Glomerular endothelial cell (primary cell): Measurements from ENCODE around the gene RCOR1. TPM values are rescaled to one million over a fixed set of nuclear protein-coding genes. Genes with fewer than 3 reads are reported as not detected.
"Not testable (repeated sequence)": the region's sequence is repeated elsewhere in the genome, so short reads cannot be mapped to it uniquely, and the experiment has no call there.

ENCODE experiments used
- DNase-seq: peaks from one replicate; pipeline ENCODE4 v3.0.0-alpha.2; 2011; ENCODE audit warnings: low read depth, low spot score; ENCODE audit errors: extremely low read depth
- total RNA-seq: library from RNA; depleted of rRNA; stranded (reverse); fragments of >200 nt; gene quantifications from 2 replicates; pipeline ENCODE4 v1.2.3, GENCODE V29; 2015

The RCOR1 gene
- 13.0 and 18.4 TPM in 2 replicates for total RNA-seq

DNA sequence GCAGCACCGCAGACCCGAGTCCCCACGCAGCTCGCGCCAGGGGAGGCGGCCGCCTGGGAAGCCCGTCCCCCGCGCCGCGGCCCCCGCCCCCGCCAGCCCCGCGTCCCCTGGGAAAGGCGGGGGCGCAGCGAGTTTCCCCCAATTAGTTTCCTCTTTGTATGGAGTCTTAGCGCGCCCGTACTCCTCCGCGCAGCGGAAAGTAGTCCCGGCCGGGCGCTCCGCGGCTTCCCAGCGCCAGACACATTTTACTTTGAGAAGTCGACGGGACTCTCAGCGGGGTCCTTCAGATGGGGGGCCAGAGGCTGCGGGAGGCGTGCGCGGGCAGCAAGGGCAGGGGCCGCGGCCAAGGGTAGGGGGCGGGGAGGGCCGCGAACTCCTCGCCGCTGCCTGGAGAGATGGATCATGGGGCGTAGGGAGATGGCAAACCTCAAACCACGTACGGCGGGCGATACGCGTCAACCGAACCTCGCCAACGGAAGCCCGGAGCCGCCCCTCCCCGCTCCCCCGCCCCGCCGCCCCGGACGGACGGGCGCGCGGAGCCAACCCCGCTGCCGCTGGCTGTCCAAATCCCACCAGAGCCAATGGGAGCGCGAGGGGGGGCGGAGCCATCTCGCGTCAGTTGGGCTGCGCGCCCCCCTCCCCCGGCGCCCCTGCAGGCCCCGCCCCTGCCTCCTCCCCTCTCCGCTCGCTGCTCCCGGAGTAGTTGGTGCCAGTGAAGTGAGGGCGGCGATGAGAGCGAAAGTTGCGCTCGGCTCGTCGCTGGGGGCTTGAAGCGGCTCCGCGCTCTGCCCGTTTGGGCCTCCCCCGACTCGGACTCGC lies at the start of gene RCOR1:
TSS of gene RCOR1 (plus strand) at position 706 of the 819 bp plus-strand sequence. CDS start 238 bp downstream, outside the sequence.
- peak; percentile 51 for DNase-seq

GRCh38 chr14:102544046-102544746 lies 48.3 kb upstream of the RCOR1 start:
- no peak for DNase-seq

GRCh38 chr14:102544747-102545460 lies 47.5 kb upstream of the RCOR1 start:
- DNase-seq, result no peak

- no peak for DNase-seq
Measured at GRCh38 chr14:102545461-102546265, 46.8 kb upstream of the RCOR1 start.

DNA sequence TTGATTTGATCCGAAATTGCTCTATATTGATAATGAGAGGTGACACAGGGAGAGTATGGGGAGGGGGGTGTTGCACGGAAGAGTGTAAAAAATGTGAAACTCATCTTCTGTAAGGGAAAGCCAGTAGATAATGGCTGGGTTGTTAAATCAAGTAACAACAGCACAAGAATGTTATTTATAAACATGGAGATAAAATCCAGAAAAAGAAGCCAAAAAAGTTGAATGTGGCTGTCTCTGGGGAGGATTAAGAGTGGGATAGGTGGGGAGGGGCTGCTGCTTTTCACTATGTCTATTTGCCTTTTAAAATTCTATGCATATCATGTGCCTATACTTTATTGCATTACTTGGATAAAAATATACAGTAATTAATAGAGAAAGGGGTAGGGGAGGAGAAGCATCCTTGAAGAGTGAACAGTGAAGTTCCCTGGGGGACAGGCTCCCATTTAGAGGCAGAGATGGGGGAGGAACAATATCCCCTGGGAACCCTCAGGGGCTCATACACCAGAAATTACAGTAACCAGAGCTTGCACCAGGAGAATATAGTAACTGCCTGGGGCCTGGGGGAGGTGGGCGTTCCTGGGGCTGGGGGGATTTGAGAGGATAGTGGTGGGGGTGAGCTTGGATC lies 43.7 kb upstream of the RCOR1 start:
- DNase-seq, result no peak

- not testable (repeated sequence) for DNase-seq
Measured at GRCh38 chr14:102550927-102551401, 41.5 kb upstream of the RCOR1 start.

- DNase-seq, result no peak
Measured at GRCh38 chr14:102551995-102552705, 40.3 kb upstream of the RCOR1 start.

DNA sequence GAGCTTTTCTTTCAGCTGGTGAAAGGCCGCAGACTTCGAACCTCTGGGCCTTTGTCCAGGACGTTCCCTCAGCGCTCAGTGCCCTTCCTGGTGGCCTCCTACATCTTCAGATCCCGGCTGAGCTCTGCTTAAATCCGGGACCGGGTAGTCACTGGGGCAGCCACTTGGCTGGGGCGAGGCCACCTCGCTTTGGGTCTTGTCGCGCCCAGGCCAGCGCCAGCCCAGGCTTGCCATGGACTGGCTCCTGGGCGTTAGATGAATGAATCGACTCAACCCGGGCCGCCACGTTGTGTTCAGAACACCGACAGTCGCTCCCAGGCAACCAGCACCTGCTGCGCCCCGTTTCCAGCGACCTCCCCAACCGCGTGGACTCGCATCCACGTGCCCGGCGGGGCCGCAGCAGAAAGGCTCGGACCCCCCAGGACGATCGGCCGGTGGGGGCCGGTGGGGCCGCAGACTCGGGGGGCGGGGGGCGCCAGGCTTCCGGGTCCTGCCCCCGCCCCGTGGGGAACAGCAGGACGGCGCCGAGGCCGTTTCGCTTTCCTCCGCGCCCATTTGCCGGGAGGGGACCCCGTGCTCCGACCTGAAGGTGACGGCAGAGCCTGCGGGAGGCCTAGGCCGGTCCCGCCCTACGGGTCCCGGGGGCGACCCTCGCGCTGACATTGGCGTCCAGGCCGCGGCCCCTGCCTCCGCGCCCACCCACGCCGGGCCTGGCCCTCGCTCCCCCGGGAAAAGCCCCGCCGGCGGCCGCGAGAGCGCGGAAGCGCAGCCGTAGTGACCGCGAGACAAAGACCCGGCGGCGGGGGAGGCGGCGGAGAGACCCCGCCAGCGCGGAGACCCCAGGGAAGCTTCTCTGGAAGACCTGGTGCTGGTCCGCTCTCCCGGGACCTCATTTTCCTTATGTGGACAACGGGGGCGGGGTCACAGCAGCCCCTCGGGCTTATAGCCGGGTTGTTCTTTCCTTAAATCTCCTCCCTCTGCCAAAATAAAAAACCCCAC lies 37.3 kb upstream of the RCOR1 start:
- no peak for DNase-seq

DNA sequence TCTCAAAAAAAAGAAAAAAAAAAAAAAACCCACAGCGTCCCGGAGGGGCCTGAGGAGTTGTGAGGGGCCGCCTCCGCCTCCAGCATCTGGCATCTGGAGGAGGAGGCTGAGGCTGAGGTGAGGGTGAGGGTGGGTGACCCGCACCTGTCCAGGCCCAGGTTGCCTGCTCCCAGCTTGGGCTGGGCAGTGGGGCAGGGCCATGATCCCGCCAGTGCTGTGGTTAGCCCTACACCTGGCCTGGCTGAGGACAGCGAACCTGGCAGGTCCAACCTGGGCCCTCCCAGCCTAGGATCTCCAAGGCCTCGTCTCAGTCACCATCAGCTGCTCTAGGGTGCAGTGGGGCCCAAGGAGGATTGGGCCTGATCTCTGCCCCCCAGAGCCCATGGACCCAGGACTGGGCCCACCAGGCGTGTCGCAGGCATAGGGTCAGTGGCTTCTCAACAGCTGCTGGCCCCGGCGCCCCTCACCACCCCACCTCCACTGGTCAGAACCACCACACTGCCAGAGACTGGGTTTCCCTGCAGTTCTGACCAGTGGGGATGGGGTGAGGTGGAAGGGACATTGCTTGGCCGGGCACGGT lies 36.3 kb upstream of the RCOR1 start:
- no peak for DNase-seq

GRCh38 chr14:102557434-102558226 lies 34.8 kb upstream of the RCOR1 start:
- DNase-seq, result no peak

- no peak for DNase-seq
Measured at GRCh38 chr14:102558556-102558955, 33.9 kb upstream of the RCOR1 start.

GRCh38 chr14:102560458-102561261 lies 31.8 kb upstream of the RCOR1 start:
- no peak for DNase-seq

DNA sequence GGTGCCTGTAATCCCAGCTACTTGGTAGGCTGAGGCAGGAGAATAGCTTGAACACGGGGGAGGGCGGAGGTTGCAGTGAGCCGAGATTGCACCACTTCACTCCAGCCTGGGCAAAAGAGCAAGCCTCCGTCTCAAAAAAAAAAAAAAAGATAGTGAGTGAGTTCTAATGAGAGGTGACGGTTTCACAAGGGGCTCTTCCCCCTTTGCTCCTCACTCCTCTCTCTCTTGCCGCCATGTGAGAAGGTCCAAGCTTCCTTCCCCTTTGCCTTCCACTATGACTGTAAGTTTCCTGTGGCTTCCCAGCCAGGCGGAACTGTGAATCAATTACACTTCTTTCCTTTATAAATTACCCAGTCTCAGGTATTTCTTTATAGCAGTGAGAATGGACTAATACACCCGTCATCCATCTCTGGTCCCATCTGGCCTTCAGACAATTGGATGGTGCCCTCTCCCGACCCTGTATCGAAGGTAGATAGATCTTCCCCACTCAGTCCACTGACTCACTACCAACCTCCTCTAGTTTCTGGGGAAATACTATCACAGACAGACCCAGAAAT lies 27.0 kb upstream of the RCOR1 start:
- DNase-seq, result no peak

GRCh38 chr14:102565959-102566358 lies 26.5 kb upstream of the RCOR1 start:
- no peak for DNase-seq

DNA sequence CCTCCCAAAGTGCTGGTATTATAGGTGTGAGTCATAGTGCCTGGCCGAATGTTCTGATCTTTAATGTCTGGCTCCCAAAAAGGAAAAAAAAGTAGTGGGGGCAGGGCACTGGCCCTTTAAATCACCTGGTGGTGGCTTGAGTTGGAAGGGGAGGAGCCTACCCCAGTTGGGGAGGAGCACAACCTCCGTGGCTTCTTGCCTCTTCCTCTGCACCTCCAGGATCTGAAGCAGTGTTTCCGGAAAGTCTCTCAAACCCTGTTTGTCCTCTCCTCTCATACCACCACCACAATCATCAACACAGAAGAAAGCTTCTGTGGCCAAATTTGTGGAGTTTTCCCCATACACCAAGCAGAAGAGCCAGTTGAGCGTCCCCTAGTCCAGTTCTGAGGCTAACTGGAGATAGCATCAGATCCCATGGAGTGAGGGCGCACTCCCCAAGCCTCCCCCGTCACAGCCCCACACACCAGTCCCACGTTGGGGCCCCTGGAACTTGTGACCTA lies 24.3 kb upstream of the RCOR1 start:
- DNase-seq, result no peak
